ENCODE data around the gene GHR.

Gene GHR

DNA sequence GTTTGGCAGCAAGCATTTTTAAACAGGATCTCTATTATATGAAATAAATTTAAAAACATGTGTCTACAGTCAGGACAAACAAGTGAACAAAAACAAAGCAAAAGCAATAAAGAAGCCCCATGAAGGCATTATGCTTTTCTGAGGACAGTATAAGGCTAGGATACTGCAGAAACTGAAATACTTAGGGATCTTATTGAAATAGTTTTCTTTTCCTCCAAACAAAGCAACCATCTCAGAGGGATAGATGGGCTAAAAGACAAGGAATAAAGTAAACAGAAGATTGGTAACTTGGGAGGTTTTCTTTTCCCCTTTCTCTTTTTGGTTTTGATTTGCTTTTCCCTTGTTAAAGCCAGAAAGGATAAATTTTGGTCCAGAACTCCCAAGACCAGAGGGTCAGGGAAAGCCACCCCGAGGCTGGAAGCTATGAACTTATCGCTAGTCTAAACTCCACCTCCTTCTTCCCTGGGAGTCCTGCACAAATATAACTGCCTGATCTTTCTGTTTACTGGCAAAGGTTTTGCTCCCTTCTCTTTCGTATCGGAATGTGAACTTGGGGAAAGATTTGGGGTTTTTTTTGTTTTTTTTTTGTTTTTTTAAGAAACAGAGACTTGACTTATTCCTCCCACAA, 164.0 kb downstream of the GHR start:
- ChIA-PET POLR2A (no interaction called here), CTCF (interaction anchor here (0.5 to 5.7 kb wide), 3 partner anchors 22 to 529 kb away, joined by 3 to 46 read pairs (median 3); partner anchors contain the start of gene GHR)
- TF ChIP-seq ZNF146 (tag by site-specific recombination; IDR thresholded peaks at IDR 0.05) (no peak), KLF10 (tag by site-specific recombination; IDR thresholded peaks at IDR 0.05) (no peak), MEIS1 (CRISPR knock-in tag; IDR thresholded peaks at IDR 0.05; ENCODE audit: borderline replicate concordance) (no peak), ZNF843 (tag by site-specific recombination; IDR thresholded peaks at IDR 0.05) (no peak), IKZF3 (tag by site-specific recombination; IDR thresholded peaks at IDR 0.05) (no peak), ZNF658 (tag by site-specific recombination; IDR thresholded peaks at IDR 0.05) (no peak)
- TF ChIP-seq, protein P1, sequence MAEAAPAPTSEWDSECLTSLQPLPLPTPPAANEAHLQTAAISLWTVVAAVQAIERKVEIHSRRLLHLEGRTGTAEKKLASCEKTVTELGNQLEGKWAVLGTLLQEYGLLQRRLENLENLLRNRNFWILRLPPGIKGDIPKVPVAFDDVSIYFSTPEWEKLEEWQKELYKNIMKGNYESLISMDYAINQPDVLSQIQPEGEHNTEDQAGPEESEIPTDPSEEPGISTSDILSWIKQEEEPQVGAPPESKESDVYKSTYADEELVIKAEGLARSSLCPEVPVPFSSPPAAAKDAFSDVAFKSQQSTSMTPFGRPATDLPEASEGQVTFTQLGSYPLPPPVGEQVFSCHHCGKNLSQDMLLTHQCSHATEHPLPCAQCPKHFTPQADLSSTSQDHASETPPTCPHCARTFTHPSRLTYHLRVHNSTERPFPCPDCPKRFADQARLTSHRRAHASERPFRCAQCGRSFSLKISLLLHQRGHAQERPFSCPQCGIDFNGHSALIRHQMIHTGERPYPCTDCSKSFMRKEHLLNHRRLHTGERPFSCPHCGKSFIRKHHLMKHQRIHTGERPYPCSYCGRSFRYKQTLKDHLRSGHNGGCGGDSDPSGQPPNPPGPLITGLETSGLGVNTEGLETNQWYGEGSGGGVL (tag by site-specific recombination; IDR thresholded peaks at IDR 0.05): no peak
- TF ChIP-seq, protein P2, sequence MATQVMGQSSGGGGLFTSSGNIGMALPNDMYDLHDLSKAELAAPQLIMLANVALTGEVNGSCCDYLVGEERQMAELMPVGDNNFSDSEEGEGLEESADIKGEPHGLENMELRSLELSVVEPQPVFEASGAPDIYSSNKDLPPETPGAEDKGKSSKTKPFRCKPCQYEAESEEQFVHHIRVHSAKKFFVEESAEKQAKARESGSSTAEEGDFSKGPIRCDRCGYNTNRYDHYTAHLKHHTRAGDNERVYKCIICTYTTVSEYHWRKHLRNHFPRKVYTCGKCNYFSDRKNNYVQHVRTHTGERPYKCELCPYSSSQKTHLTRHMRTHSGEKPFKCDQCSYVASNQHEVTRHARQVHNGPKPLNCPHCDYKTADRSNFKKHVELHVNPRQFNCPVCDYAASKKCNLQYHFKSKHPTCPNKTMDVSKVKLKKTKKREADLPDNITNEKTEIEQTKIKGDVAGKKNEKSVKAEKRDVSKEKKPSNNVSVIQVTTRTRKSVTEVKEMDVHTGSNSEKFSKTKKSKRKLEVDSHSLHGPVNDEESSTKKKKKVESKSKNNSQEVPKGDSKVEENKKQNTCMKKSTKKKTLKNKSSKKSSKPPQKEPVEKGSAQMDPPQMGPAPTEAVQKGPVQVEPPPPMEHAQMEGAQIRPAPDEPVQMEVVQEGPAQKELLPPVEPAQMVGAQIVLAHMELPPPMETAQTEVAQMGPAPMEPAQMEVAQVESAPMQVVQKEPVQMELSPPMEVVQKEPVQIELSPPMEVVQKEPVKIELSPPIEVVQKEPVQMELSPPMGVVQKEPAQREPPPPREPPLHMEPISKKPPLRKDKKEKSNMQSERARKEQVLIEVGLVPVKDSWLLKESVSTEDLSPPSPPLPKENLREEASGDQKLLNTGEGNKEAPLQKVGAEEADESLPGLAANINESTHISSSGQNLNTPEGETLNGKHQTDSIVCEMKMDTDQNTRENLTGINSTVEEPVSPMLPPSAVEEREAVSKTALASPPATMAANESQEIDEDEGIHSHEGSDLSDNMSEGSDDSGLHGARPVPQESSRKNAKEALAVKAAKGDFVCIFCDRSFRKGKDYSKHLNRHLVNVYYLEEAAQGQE (tag by site-specific recombination; IDR thresholded peaks at IDR 0.05): no peak
- Histone ChIP-seq H3K27ac (ENCODE audit: extremely low read depth, low read depth, low read length) (no peak overlapping the region), H3K4me1 (ENCODE audit: control insufficient read depth, insufficient read depth, low read length) (no peaks in the 10 kb centered on the region), H3K36me3 (ENCODE audit: control insufficient read depth in 2 of 2, insufficient read depth in 1 of 2, low read length in 2 of 2) (no peaks in the 10 kb centered on the region), H3K9me3 (ENCODE audit: control insufficient read depth, insufficient read depth, low read depth, low read length) (no peaks in the 10 kb centered on the region), H3K4me3 (ENCODE audit: low read depth, low read length) (no peak overlapping the region)

DNA sequence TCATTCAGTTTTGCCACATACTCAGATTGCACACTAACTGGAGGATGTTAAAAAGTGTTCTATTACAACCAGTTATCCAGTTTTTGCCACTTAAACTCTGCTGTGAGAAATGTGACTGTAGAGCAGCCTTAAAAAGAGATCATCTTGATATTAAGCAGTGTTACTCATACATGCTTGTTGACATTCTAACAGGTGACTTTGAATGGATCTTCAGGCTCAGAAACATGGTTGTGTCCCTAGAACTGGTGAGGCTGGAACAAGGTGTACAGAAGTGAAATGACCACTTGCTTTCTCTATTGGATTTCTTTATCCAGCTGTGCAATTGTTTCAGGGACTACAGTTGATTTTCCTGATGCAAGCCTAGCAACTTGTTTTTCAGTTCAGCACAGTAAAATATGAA, 167.3 kb downstream of the GHR start:
- CTCF ChIA-PET: interaction anchor here (0.6 to 0.9 kb wide), 5 partner anchors 8 to 168 kb away, joined by 3 to 4 read pairs (median 3); partner anchors contain the start of gene GHR
- Histone ChIP-seq H3K36me3 (ENCODE audit: control insufficient read depth in 2 of 2, insufficient read depth in 1 of 2, low read length in 2 of 2) (no peaks in the 10 kb centered on the region), H3K9me3 (ENCODE audit: control insufficient read depth, insufficient read depth, low read depth, low read length) (no peaks in the 10 kb centered on the region), H3K27ac (ENCODE audit: extremely low read depth, low read depth, low read length) (no peak overlapping the region), H3K4me3 (ENCODE audit: low read depth, low read length) (no peak overlapping the region), H3K4me1 (ENCODE audit: control insufficient read depth, insufficient read depth, low read length) (peaks cover 2% of the 10 kb centered on the region; the same call in 1 of the 2 replicates)
- POLR2A ChIA-PET: no interaction called here
- TF ChIP-seq ZNF701 (tag by site-specific recombination; IDR thresholded peaks at IDR 0.05) (no peak), ZNF391 (tag by site-specific recombination; IDR thresholded peaks at IDR 0.05; ENCODE audit: borderline replicate concordance, low read depth) (no peak), SETDB1 (IDR thresholded peaks at IDR 0.05; ENCODE audit: insufficient read length, low read length) (no peak), ZNF140 (tag by site-specific recombination; IDR thresholded peaks at IDR 0.05) (no peak), ZNF510 (tag by site-specific recombination; IDR thresholded peaks at IDR 0.05; ENCODE audit: insufficient replicate concordance) (no peak), MZF1 (tag by site-specific recombination; IDR thresholded peaks at IDR 0.05; ENCODE audit: borderline replicate concordance) (no peak), ZNF747 (tag by site-specific recombination; IDR thresholded peaks at IDR 0.05) (no peak), ZNF211 (tag by site-specific recombination; IDR thresholded peaks at IDR 0.05; ENCODE audit: low read depth) (no peak), ZNF174 (tag by site-specific recombination; IDR thresholded peaks at IDR 0.05) (no peak), ZNF23 (tag by site-specific recombination; IDR thresholded peaks at IDR 0.05; ENCODE audit: borderline replicate concordance) (no peak), KLF9 (tag by site-specific recombination; IDR thresholded peaks at IDR 0.05; ENCODE audit: low read depth) (no peak), ZNF266 (tag by site-specific recombination; IDR thresholded peaks at IDR 0.05; ENCODE audit: low read depth) (no peak)
- TF ChIP-seq, protein P3, sequence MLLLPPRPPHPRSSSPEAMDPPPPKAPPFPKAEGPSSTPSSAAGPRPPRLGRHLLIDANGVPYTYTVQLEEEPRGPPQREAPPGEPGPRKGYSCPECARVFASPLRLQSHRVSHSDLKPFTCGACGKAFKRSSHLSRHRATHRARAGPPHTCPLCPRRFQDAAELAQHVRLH (tag by site-specific recombination; IDR thresholded peaks at IDR 0.05): no peak
- TF ChIP-seq, protein P4, sequence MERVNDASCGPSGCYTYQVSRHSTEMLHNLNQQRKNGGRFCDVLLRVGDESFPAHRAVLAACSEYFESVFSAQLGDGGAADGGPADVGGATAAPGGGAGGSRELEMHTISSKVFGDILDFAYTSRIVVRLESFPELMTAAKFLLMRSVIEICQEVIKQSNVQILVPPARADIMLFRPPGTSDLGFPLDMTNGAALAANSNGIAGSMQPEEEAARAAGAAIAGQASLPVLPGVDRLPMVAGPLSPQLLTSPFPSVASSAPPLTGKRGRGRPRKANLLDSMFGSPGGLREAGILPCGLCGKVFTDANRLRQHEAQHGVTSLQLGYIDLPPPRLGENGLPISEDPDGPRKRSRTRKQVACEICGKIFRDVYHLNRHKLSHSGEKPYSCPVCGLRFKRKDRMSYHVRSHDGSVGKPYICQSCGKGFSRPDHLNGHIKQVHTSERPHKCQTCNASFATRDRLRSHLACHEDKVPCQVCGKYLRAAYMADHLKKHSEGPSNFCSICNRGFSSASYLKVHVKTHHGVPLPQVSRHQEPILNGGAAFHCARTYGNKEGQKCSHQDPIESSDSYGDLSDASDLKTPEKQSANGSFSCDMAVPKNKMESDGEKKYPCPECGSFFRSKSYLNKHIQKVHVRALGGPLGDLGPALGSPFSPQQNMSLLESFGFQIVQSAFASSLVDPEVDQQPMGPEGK (tag by site-specific recombination; IDR thresholded peaks at IDR 0.05): no peak
- TF ChIP-seq, protein P5, sequence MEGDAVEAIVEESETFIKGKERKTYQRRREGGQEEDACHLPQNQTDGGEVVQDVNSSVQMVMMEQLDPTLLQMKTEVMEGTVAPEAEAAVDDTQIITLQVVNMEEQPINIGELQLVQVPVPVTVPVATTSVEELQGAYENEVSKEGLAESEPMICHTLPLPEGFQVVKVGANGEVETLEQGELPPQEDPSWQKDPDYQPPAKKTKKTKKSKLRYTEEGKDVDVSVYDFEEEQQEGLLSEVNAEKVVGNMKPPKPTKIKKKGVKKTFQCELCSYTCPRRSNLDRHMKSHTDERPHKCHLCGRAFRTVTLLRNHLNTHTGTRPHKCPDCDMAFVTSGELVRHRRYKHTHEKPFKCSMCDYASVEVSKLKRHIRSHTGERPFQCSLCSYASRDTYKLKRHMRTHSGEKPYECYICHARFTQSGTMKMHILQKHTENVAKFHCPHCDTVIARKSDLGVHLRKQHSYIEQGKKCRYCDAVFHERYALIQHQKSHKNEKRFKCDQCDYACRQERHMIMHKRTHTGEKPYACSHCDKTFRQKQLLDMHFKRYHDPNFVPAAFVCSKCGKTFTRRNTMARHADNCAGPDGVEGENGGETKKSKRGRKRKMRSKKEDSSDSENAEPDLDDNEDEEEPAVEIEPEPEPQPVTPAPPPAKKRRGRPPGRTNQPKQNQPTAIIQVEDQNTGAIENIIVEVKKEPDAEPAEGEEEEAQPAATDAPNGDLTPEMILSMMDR (tag by site-specific recombination; IDR thresholded peaks at IDR 0.05): no peak
- TF ChIP-seq, protein P6, sequence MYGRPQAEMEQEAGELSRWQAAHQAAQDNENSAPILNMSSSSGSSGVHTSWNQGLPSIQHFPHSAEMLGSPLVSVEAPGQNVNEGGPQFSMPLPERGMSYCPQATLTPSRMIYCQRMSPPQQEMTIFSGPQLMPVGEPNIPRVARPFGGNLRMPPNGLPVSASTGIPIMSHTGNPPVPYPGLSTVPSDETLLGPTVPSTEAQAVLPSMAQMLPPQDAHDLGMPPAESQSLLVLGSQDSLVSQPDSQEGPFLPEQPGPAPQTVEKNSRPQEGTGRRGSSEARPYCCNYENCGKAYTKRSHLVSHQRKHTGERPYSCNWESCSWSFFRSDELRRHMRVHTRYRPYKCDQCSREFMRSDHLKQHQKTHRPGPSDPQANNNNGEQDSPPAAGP (tag by site-specific recombination; IDR thresholded peaks at IDR 0.05): no peak
